GM21423 (cell line): ENCODE results near the gene OOSP4A.

Source experiments
- ATAC-seq: cut with Tn5 transposase; IDR thresholded peaks from one replicate; pipeline ENCODE4 v1.9.1; 2021; ENCODE audit warnings: mild to moderate bottlenecking, moderate library complexity; ENCODE audit not compliant: unreplicated experiment

OOSP4A gene

GRCh38 chr11:59963733-59964132 lies at the start of gene OOSP4A:
OOSP4A (plus strand) TSS chr11:59964033; CDS start chr11:59964033, 0 bp downstream.
- ATAC-seq, result no peak

GRCh38 chr11:59918480-59918879 lies 45.4 kb upstream of the OOSP4A start:
- no peak for ATAC-seq

- ATAC-seq, result no peak
Measured at GRCh38 chr11:59918987-59919589, 44.7 kb upstream of the OOSP4A start.

GRCh38 chr11:59923813-59924212 lies 40.0 kb upstream of the OOSP4A start:
- ATAC-seq, result no peak

GRCh38 chr11:59931688-59932087 lies 32.1 kb upstream of the OOSP4A start:
- ATAC-seq, result no peak

- no peak for ATAC-seq
Measured at GRCh38 chr11:59938132-59938531, 25.7 kb upstream of the OOSP4A start, which contains the start of gene OOSP1. OOSP1 (plus strand) TSS chr11:59938432; CDS start chr11:59938455, 23 bp downstream.

- ATAC-seq, result no peak
Measured at GRCh38 chr11:59938718-59939117, 25.1 kb upstream of the OOSP4A start.

- no peak for ATAC-seq
Measured at GRCh38 chr11:59939482-59939881, 24.4 kb upstream of the OOSP4A start.

GRCh38 chr11:59941091-59941490 lies 22.7 kb upstream of the OOSP4A start:
- no peak for ATAC-seq

GRCh38 chr11:59943997-59944714 lies 19.7 kb upstream of the OOSP4A start:
- no peak for ATAC-seq

- ATAC-seq, result no peak
Measured at GRCh38 chr11:59944720-59945119, 19.1 kb upstream of the OOSP4A start.

- no peak for ATAC-seq
Measured at GRCh38 chr11:59953463-59954218, 10.2 kb upstream of the OOSP4A start.

GRCh38 chr11:59954219-59954847 lies 9.5 kb upstream of the OOSP4A start:
- no peak for ATAC-seq

- ATAC-seq, result no peak
Measured at GRCh38 chr11:59957094-59957493, 6.7 kb upstream of the OOSP4A start.

GRCh38 chr11:59960502-59961381 lies 3.1 kb upstream of the OOSP4A start:
- no peak for ATAC-seq

GRCh38 chr11:59962107-59962482 lies 1.7 kb upstream of the OOSP4A start:
- ATAC-seq, result no peak

GRCh38 chr11:59965424-59965823 lies 1.6 kb downstream of the OOSP4A start:
- no peak for ATAC-seq

GRCh38 chr11:59966201-59966600 lies 2.4 kb downstream of the OOSP4A start:
- ATAC-seq, result no peak

GRCh38 chr11:59967677-59968394 lies 4.0 kb downstream of the OOSP4A start:
- ATAC-seq, result no peak

GRCh38 chr11:59968395-59968783 lies 4.6 kb downstream of the OOSP4A start:
- ATAC-seq, result no peak
